Ureter (tissue), 1 donor: Measurements from ENCODE around the gene CREB1. TPM values are rescaled to one million over a fixed set of nuclear protein-coding genes. Genes with fewer than 3 reads are reported as not detected.
"Not testable (repeated sequence)": the region's sequence is repeated elsewhere in the genome, so short reads cannot be mapped to it uniquely, and the experiment has no call there.

Experiments
- DNase-seq: peaks from one replicate; pipeline ENCODE4 v3.0.0-alpha.2; 2020; ENCODE audit warnings: low spot score
- total RNA-seq: library from RNA; stranded (reverse); gene quantifications from one replicate; pipeline ENCODE4 v1.2.4, GENCODE V29; 2023
- donor health status: DM: yes; HTN: yes; CAD: no.

Gene CREB1
- total RNA-seq, result 92.0 TPM

GRCh38 chr2:207529330-207530159 lies at the start of gene CREB1:
Gene CREB1 (plus strand): TSS chr2:207529962. CDS start chr2:207555636, 25,674 bp downstream.
- peak; percentile 99 for DNase-seq

GRCh38 chr2:207480521-207481040 lies 49.2 kb upstream of the CREB1 start:
- DNase-seq, result no peak

GRCh38 chr2:207481924-207482323 lies 47.8 kb upstream of the CREB1 start:
- no peak for DNase-seq

GRCh38 chr2:207482630-207483029 lies 47.1 kb upstream of the CREB1 start:
- no peak for DNase-seq

GRCh38 chr2:207483066-207483465 lies 46.7 kb upstream of the CREB1 start:
- DNase-seq, result no peak

- no peak for DNase-seq
Measured at GRCh38 chr2:207483477-207483876, 46.3 kb upstream of the CREB1 start.

- DNase-seq, result no peak
Measured at GRCh38 chr2:207484444-207485391, 45.0 kb upstream of the CREB1 start.

- DNase-seq, result no peak
Measured at GRCh38 chr2:207487650-207488311, 42.0 kb upstream of the CREB1 start.

GRCh38 chr2:207489251-207489650 lies 40.5 kb upstream of the CREB1 start:
- DNase-seq, result no peak

- no peak for DNase-seq
Measured at GRCh38 chr2:207490441-207490840, 39.3 kb upstream of the CREB1 start.

GRCh38 chr2:207491086-207491485 lies 38.7 kb upstream of the CREB1 start:
- DNase-seq, result no peak

- no peak for DNase-seq
Measured at GRCh38 chr2:207491956-207492355, 37.8 kb upstream of the CREB1 start.

GRCh38 chr2:207492461-207492860 lies 37.3 kb upstream of the CREB1 start:
- DNase-seq, result no peak

- no peak for DNase-seq
Measured at GRCh38 chr2:207494137-207494536, 35.6 kb upstream of the CREB1 start.

GRCh38 chr2:207496936-207497335 lies 32.8 kb upstream of the CREB1 start:
- not testable (repeated sequence) for DNase-seq

- no peak for DNase-seq
Measured at GRCh38 chr2:207497596-207497995, 32.2 kb upstream of the CREB1 start.

GRCh38 chr2:207498427-207498826 lies 31.3 kb upstream of the CREB1 start:
- DNase-seq, result no peak

- no peak for DNase-seq
Measured at GRCh38 chr2:207499114-207499513, 30.6 kb upstream of the CREB1 start.

GRCh38 chr2:207501802-207502576 lies 27.8 kb upstream of the CREB1 start:
- DNase-seq, result no peak

- no peak for DNase-seq
Measured at GRCh38 chr2:207502577-207503198, 27.1 kb upstream of the CREB1 start.

GRCh38 chr2:207503234-207503633 lies 26.5 kb upstream of the CREB1 start:
- no peak for DNase-seq
